ENCODE measurements around the gene SLCO4C1. TPM values are rescaled to one million over a fixed set of nuclear protein-coding genes. Genes with fewer than 3 reads are reported as not detected.

SLCO4C1 gene
- total and polyA plus RNA-seq, 3 donors from 2014 or later = 0.81 to 2.1 (median 0.91) TPM

DNA sequence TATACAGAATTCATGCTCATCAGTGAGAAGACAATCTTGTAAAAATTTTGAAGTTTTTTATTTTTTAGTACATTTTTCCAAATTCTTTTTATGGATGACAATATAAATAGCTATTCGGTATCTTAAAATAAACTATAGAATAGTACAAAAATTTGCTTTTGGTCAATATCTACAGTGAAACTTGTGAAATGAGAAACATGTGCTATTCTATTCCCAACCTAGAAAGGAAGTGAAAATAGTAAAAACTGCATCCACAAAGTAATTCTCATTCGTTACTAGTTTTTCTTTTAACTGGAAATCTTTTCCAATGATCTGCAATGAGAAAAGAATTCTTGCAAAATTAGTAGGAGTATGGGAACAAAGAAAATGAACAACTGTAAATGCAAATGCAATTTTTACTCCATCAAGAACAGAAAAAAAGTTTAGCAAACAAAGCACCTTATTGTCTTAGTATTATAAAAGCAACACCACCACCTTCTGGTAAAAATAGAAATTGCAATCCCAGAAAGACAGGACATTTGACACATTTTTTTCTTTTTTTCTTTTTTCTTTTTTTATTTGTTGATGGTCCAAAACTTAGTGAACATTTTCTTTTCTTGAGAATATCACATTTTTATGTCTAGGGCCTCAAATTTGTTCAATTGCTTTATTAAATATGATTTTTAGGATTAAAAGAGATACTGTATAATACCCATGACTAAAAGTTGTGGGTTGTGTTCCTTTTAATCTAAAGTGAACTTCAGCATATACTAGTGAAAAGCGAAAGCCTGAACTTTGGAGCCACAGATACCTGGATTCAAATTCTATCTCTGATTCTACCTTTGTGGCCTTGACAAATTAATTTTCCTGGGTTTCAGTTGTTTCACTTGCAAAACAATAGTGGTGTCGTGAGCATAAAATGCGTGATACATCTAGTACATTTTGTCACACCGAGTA lies 72.3 kb downstream of the SLCO4C1 start:
- no peaks in the 10 kb centered on the region for H3K36me3 ChIP-seq (ENCODE audit: low read depth, missing control alignments)
- WGBS, 2 donors = 78 to 83% methylated on average over 6 of the region's 6 CpGs
- TF ChIP-seq, protein P1, sequence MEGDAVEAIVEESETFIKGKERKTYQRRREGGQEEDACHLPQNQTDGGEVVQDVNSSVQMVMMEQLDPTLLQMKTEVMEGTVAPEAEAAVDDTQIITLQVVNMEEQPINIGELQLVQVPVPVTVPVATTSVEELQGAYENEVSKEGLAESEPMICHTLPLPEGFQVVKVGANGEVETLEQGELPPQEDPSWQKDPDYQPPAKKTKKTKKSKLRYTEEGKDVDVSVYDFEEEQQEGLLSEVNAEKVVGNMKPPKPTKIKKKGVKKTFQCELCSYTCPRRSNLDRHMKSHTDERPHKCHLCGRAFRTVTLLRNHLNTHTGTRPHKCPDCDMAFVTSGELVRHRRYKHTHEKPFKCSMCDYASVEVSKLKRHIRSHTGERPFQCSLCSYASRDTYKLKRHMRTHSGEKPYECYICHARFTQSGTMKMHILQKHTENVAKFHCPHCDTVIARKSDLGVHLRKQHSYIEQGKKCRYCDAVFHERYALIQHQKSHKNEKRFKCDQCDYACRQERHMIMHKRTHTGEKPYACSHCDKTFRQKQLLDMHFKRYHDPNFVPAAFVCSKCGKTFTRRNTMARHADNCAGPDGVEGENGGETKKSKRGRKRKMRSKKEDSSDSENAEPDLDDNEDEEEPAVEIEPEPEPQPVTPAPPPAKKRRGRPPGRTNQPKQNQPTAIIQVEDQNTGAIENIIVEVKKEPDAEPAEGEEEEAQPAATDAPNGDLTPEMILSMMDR (IDR thresholded peaks at IDR 0.05) = peak in 2 of 3 experiments; percentile 41 to 80
- TF ChIP-seq POLR2A (IDR thresholded peaks at IDR 0.05) = no peak
- intact Hi-C loops (cut with DNase I; ENCODE audit: low total_unique reads) = no loop called here
- H3K4me1 ChIP-seq = no peaks in the 10 kb centered on the region
- no peak overlapping the region for H3K27ac ChIP-seq
- no peak overlapping the region for H3K4me3 ChIP-seq
- DNase-seq = no peak
- no peaks in the 10 kb centered on the region for H3K9me3 ChIP-seq
- no peaks in the 10 kb centered on the region for H3K27me3 ChIP-seq

DNA sequence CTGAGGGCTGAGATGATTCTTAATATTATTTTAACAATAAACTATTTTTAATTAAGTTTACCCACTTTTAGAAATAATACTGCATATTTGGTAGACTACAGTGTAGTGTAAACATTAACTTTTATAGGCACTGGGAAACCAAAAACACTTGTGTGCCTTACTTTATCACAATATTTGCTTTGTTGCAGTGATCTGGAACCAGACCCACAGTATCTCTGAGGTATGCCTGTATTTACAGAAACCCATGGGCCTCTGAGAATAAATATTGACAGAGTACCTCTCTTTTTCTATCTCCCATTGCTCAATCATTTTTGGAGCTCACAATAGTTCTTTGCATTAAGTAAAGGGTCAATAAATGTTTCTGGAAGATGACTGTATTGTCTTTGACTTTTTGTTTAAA lies 73.3 kb downstream of the SLCO4C1 start:
- Histone ChIP-seq H3K36me3 (ENCODE audit: low read depth, missing control alignments) (no peaks in the 10 kb centered on the region), H3K4me3 (no peak overlapping the region), H3K27ac (no peak overlapping the region), H3K27me3 (no peaks in the 10 kb centered on the region), H3K9me3 (no peaks in the 10 kb centered on the region), H3K4me1 (no peaks in the 10 kb centered on the region)
- TF ChIP-seq POLR2A (IDR thresholded peaks at IDR 0.05) = no peak
- TF ChIP-seq, protein P1 (IDR thresholded peaks at IDR 0.05) = no peak
- intact Hi-C loops (cut with DNase I; ENCODE audit: low total_unique reads) = no loop called here
- DNase-seq = no peak

DNA sequence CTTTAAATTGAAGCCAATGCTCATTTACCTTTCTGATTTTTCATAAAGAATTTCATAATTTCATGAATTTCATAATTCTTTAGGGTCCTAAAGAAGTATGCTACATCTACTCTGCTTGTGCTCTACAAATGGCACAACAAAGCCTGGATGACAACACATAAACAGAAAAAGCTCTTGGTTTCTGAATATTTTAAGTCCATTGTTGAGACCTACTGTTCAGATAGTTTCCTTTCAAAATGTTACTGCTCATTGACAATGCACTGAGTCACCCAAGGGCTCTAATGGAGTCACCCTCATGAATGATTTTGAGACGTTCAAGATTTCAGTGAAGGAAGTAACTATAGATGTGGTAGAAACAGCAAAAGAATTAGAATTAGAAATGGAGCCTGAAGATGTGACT lies 74.1 kb downstream of the SLCO4C1 start:
- DNase-seq = no peak
- no peak for TF ChIP-seq POLR2A (IDR thresholded peaks at IDR 0.05)
- no peak overlapping the region for H3K4me3 ChIP-seq
- H3K27me3 ChIP-seq = no peaks in the 10 kb centered on the region
- no peaks in the 10 kb centered on the region for H3K4me1 ChIP-seq
- intact Hi-C loops (cut with DNase I; ENCODE audit: low total_unique reads) = no loop called here
- no peaks in the 10 kb centered on the region for H3K9me3 ChIP-seq
- H3K27ac ChIP-seq = no peak overlapping the region
- 71 to 76% methylated on average over 1 of the region's 1 CpG for WGBS, 2 donors
- no peaks in the 10 kb centered on the region for H3K36me3 ChIP-seq (ENCODE audit: low read depth, missing control alignments)

DNA sequence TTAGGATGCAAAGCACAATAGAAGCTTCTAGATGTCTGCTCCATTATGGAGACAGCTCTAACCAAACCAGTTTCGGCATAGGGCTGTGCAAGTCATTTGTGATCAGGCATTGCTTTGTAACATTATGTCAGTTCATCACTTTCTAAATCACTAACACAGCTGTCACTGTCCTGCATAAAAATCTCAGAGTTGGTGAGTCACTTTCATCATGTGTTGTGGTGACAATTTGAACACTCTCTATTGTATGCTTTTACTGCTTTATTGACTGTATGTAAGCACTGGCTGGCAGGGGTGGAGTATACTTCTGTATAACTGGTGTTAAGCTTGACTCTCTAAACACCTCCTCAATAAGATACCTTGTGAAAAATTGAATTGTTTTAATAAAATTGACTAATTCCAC lies 77.9 kb downstream of the SLCO4C1 start:
- no peaks in the 10 kb centered on the region for H3K36me3 ChIP-seq (ENCODE audit: low read depth, missing control alignments)
- no peaks in the 10 kb centered on the region for H3K9me3 ChIP-seq
- 76 to 90% methylated on average over 1 of the region's 1 CpG for WGBS, 2 donors
- H3K4me3 ChIP-seq = no peak overlapping the region
- H3K4me1 ChIP-seq = no peaks in the 10 kb centered on the region
- H3K27ac ChIP-seq = no peak overlapping the region
- no peaks in the 10 kb centered on the region for H3K27me3 ChIP-seq
- intact Hi-C loops (cut with DNase I; ENCODE audit: low total_unique reads) = no loop called here
- TF ChIP-seq, protein P1 (IDR thresholded peaks at IDR 0.05) = no peak
- no peak for TF ChIP-seq POLR2A (IDR thresholded peaks at IDR 0.05)
- no peak for DNase-seq

DNA sequence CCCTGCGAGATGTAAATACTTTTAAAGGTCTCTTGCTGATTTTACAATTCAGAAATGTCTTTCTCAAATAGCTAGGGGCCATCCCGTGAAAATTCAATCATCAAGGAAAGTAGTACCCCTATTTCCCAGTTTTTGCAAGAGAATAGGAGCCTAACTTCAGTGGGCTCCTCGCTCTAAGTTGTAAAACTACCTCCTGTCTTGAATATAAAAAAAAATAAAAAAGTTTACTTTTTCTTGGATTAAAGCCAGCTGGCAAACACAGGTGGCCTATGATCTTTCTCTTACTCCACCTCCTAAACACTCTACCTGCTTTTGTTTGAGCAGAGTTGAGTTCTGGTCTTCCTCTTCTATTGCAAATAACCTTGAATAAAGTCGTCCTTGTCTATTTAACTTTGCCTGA lies 79.4 kb downstream of the SLCO4C1 start:
- DNase-seq = no peak
- no peak overlapping the region for H3K27ac ChIP-seq
- no peaks in the 10 kb centered on the region for H3K36me3 ChIP-seq (ENCODE audit: low read depth, missing control alignments)
- no peak overlapping the region for H3K4me3 ChIP-seq
- intact Hi-C loops (cut with DNase I; ENCODE audit: low total_unique reads) = no loop called here
- no peaks in the 10 kb centered on the region for H3K4me1 ChIP-seq
- no peaks in the 10 kb centered on the region for H3K9me3 ChIP-seq
- TF ChIP-seq POLR2A (IDR thresholded peaks at IDR 0.05) = no peak
- TF ChIP-seq, protein P1 (IDR thresholded peaks at IDR 0.05) = no peak
- WGBS, 2 donors = 27 to 30% methylated on average over 4 of the region's 4 CpGs
- H3K27me3 ChIP-seq = no peaks in the 10 kb centered on the region
